ENCODE data around the gene TENM4. TPM values are rescaled to one million over a fixed set of nuclear protein-coding genes. Genes with fewer than 3 reads are reported as not detected.

TENM4 gene
- total RNA-seq, 1 donor from 2014 or later: 5.1 TPM

GRCh38 chr11:78646564-78647185 lies 794.2 kb downstream of the TENM4 start:
- Mint-ChIP-seq H3K27me3 (ENCODE audit: insufficient read depth, low read depth) (peaks cover 6% of the 10 kb centered on the region), H3K9me3 (no peaks in the 10 kb centered on the region), H3K36me3 (no peaks in the 10 kb centered on the region), H3K27ac (no peak overlapping the region), H3K4me1 (peaks cover 13% of the 10 kb centered on the region), H3K4me3 (no peak overlapping the region)
- H3K36me3 ChIP-seq: no peaks in the 10 kb centered on the region
- DNase-seq (ENCODE audit: low spot score): peak; percentile 75
- H3F3A ChIP-seq (ENCODE audit: low read depth): no peaks in the 10 kb centered on the region
- no peak overlapping the region for H3K27ac ChIP-seq
- no peak overlapping the region for H3K9ac ChIP-seq
- no peak overlapping the region for H3K4me2 ChIP-seq
- no peak overlapping the region for H2AFZ ChIP-seq (replicated peaks)
- H3K79me2 ChIP-seq (ENCODE audit: low read depth): no peaks in the 10 kb centered on the region
- H3K4me3 ChIP-seq: no peak overlapping the region
- H3K27me3 ChIP-seq: peaks cover 3% of the 10 kb centered on the region
- H3K9me3 ChIP-seq (ENCODE audit: low read depth): no peaks in the 10 kb centered on the region
- TF ChIP-seq EZH2phosphoT487 (IDR thresholded peaks at IDR 0.05): no peak
- no peak for TF ChIP-seq EZH2 (IDR thresholded peaks at IDR 0.05)
- peak; percentile 97 for TF ChIP-seq CTCF (IDR thresholded peaks at IDR 0.05)
- no peaks in the 10 kb centered on the region for H4K20me1 ChIP-seq (ENCODE audit: low read depth)
- H3K4me1 ChIP-seq: peaks cover 7% of the 10 kb centered on the region

GRCh38 chr11:78645226-78646202 lies 795.3 kb downstream of the TENM4 start:
- Mint-ChIP-seq H3K27me3 (ENCODE audit: insufficient read depth, low read depth) (peaks cover 4% of the 10 kb centered on the region), H3K27ac (no peak overlapping the region), H3K9me3 (no peaks in the 10 kb centered on the region), H3K4me3 (no peak overlapping the region), H3K4me1 (peaks cover 2% of the 10 kb centered on the region), H3K36me3 (no peaks in the 10 kb centered on the region)
- no peak overlapping the region for H2AFZ ChIP-seq (replicated peaks)
- DNase-seq (ENCODE audit: low spot score): peak; percentile 73
- no peak overlapping the region for H3K27ac ChIP-seq
- no peaks in the 10 kb centered on the region for H3F3A ChIP-seq (ENCODE audit: low read depth)
- H3K79me2 ChIP-seq (ENCODE audit: low read depth): no peaks in the 10 kb centered on the region
- no peaks in the 10 kb centered on the region for H3K9me3 ChIP-seq (ENCODE audit: low read depth)
- H4K20me1 ChIP-seq (ENCODE audit: low read depth): no peaks in the 10 kb centered on the region
- H3K9ac ChIP-seq: no peak overlapping the region
- no peaks in the 10 kb centered on the region for H3K36me3 ChIP-seq
- no peak overlapping the region for H3K4me3 ChIP-seq
- TF ChIP-seq CTCF (IDR thresholded peaks at IDR 0.05) (peak; percentile 99), EZH2 (IDR thresholded peaks at IDR 0.05) (no peak)
- no peaks in the 10 kb centered on the region for H3K4me1 ChIP-seq
- no peak overlapping the region for H3K4me2 ChIP-seq
- H3K27me3 ChIP-seq: peaks cover 3% of the 10 kb centered on the region

- Histone ChIP-seq H3K4me1 (no peaks in the 10 kb centered on the region), H2AFZ (replicated peaks) (no peak overlapping the region)
- no peaks in the 10 kb centered on the region for H3K4me1 Mint-ChIP-seq
Measured at GRCh38 chr11:78643676-78644056, 797.2 kb downstream of the TENM4 start.

More at GRCh38 chr11:78643676-78644056, 797.2 kb downstream of the TENM4 start:
- H3K27ac Mint-ChIP-seq: no peak overlapping the region
- H3K36me3 ChIP-seq: no peaks in the 10 kb centered on the region
- peaks cover 4% of the 10 kb centered on the region for H3K27me3 Mint-ChIP-seq (ENCODE audit: insufficient read depth, low read depth)
- no peak overlapping the region for H3K27ac ChIP-seq
- DNase-seq (ENCODE audit: low spot score): no peak
- H3K9ac ChIP-seq: no peak overlapping the region
- H3K79me2 ChIP-seq (ENCODE audit: low read depth): no peaks in the 10 kb centered on the region
- no peak overlapping the region for H3K4me3 ChIP-seq
- no peaks in the 10 kb centered on the region for H4K20me1 ChIP-seq (ENCODE audit: low read depth)
- H3K4me3 Mint-ChIP-seq: no peak overlapping the region
- H3K4me2 ChIP-seq: no peak overlapping the region
- no peaks in the 10 kb centered on the region for H3K9me3 ChIP-seq (ENCODE audit: low read depth)
- no peaks in the 10 kb centered on the region for H3K9me3 Mint-ChIP-seq
- H3K27me3 ChIP-seq: peaks cover 3% of the 10 kb centered on the region
- TF ChIP-seq EZH2 (IDR thresholded peaks at IDR 0.05) (no peak), EZH2phosphoT487 (IDR thresholded peaks at IDR 0.05) (no peak), CTCF (IDR thresholded peaks at IDR 0.05) (no peak)
- no peaks in the 10 kb centered on the region for H3K36me3 Mint-ChIP-seq
- no peaks in the 10 kb centered on the region for H3F3A ChIP-seq (ENCODE audit: low read depth)

All from neural progenitor cell (in vitro differentiated cells).